Measurements from ENCODE around the gene UBE2E3.

- TF ChIP-seq, protein P1, sequence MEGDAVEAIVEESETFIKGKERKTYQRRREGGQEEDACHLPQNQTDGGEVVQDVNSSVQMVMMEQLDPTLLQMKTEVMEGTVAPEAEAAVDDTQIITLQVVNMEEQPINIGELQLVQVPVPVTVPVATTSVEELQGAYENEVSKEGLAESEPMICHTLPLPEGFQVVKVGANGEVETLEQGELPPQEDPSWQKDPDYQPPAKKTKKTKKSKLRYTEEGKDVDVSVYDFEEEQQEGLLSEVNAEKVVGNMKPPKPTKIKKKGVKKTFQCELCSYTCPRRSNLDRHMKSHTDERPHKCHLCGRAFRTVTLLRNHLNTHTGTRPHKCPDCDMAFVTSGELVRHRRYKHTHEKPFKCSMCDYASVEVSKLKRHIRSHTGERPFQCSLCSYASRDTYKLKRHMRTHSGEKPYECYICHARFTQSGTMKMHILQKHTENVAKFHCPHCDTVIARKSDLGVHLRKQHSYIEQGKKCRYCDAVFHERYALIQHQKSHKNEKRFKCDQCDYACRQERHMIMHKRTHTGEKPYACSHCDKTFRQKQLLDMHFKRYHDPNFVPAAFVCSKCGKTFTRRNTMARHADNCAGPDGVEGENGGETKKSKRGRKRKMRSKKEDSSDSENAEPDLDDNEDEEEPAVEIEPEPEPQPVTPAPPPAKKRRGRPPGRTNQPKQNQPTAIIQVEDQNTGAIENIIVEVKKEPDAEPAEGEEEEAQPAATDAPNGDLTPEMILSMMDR (IDR thresholded peaks at IDR 0.05; ENCODE audit: borderline replicate concordance, extremely low read depth, low read length, poor library complexity, severe bottlenecking), result no peak
- TF ChIP-seq EZH2 (IDR thresholded peaks at IDR 0.05; ENCODE audit: borderline replicate concordance, low read depth, low read length, severe bottlenecking), result no peak
Measured at GRCh38 chr2:181047829-181048228, 67.4 kb downstream of the UBE2E3 start.
